Measurements from ENCODE around the gene BAG1.

BAG1 gene

DNA sequence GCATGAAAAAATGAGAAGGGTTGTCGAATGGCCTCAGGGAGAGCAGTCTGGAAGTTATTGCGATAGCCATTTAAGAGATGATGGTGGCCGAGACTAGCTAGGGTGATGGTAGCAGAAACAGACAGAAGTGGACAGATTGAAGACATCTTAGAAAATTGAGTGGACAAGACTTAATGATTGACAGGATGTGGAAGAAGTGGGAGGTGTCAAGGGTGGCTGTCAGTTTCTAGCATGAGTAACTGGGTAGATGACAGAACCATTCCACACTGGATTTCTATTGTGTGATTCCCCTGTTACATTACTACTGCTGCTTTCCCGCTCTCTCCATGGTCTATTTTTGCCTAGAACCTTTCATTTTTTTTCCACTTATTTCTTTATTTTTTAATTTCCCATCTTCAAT lies 13.0 kb upstream of the BAG1 start:
- in situ Hi-C loops (cut with MboI; ENCODE audit: low sequenced_read_pairs) = no loop called here

DNA sequence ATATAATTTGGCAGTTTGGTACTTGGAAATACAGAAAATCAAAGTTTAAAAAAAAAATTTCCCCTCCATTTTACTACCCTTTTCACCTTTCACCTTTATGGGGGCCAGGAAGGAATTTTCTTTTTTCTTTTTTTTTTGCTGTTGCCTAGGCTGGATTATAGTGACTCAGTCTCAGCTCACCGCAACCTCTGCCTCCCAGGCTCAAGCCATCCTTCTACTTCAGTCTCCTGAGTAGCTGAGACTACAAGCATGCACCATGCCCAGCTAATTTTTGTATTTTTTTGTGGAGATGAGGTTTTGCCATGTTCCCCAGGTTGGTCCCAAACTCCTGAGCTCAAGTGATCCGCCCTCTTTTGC lies 9.4 kb upstream of the BAG1 start:
- in situ Hi-C loops (cut with MboI; ENCODE audit: low sequenced_read_pairs) = no loop called here

GRCh38 chr9:33273266-33273971 lies 8.9 kb upstream of the BAG1 start:
- in situ Hi-C loops (cut with MboI; ENCODE audit: low sequenced_read_pairs) = no loop called here

DNA sequence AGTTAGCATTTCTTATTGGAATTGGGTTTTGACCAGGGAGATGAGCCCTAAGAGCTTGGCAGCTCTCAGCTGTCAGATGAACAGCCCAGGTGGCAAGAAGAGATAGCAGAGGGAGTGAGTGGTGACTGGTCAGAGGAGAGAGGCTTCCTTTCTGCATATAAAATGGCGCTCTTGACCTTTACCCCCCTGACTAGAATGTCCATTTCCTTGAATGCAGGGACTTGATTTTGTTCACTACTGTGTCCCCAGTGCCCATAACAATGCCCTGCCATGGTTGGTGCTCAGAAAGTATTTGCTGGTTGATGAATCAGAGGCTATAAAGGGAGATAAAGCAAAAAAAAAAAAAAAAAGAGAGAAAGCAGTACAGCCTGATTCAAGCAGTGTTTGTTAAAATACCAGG lies 7.6 kb upstream of the BAG1 start:
- in situ Hi-C loops (cut with MboI; ENCODE audit: low sequenced_read_pairs) = no loop called here

DNA sequence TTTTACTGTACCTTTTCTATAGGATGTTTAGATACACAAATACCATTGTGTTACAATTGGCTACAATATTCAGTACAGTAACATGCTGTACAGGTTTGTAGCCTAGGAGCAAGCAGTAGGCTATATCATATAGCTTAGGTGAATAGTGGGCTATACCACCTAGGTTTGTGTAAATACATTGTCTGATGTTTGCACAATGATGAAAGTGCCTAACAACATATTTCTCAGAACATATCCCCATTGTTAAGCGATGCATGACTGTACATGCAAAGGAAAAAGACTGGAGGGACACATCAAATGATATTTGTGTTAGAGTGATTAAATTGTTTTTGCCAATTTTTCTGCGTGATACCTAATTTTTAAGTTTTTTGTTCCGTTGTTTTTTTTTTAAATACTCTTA lies 5.6 kb upstream of the BAG1 start:
- in situ Hi-C loops (cut with MboI; ENCODE audit: low sequenced_read_pairs) = no loop called here

DNA sequence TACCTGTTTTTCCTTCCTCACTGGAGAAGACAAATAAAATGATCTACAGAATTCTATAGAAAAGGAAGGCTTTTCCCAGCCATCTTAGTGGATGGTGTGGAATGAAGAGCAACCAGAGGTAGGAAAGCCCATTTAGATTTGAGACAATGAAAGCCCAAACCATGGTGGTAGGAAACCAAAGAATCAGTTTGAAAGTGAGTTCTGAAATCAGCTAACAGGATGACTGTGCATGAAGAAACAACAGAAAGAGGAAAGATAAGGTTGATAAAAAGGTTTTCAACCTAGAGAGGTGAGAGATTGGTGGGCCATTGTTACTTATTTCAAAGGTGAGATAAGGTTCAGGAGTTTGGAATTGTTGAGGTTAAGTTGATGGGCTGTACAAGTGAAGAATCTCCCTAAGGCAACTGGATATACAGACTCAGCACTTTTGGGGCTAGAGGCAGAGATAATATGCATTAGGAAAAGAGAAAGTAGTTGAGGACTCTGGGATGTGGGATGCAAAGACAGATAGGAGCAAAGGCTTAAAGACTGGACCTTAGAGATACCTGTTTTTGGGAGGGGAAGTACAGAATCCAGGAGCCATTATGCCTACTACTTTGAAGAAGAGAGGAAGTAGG lies 2.8 kb upstream of the BAG1 start:
- in situ Hi-C loops (cut with MboI; ENCODE audit: low sequenced_read_pairs) = no loop called here

- in situ Hi-C loops (cut with MboI; ENCODE audit: low sequenced_read_pairs) = no loop called here
Observed at GRCh38 chr9:33265211-33265865, 830 bp upstream of the BAG1 start.

- in situ Hi-C loops (cut with MboI; ENCODE audit: low sequenced_read_pairs) = no loop called here
Observed at GRCh38 chr9:33264003-33264472, 470 bp downstream of the BAG1 start.

GRCh38 chr9:33263131-33264002 lies 1.1 kb downstream of the BAG1 start:
- in situ Hi-C loops (cut with MboI; ENCODE audit: low sequenced_read_pairs) = no loop called here

GRCh38 chr9:33260372-33260771 lies 4.1 kb downstream of the BAG1 start:
- in situ Hi-C loops (cut with MboI; ENCODE audit: low sequenced_read_pairs) = no loop called here

DNA sequence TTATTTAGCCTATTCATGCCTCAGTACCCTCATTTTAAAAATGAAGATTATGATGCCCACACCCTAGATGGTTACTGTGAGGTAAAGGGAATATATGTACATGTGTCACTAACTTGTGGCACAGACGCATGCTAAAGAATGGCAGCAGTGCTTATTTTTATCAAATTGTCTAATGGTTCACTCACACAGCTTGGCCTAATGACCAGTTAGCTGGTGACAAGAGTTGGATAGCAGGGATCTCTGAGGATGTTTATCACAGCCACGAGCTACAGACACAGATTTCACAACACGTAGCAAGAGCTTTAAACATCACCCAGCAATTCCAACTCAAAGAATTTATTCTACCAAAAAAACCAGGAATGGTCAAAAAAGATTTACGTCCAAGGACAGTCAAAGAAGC lies 7.2 kb downstream of the BAG1 start:
- in situ Hi-C loops (cut with MboI; ENCODE audit: low sequenced_read_pairs) = no loop called here

DNA sequence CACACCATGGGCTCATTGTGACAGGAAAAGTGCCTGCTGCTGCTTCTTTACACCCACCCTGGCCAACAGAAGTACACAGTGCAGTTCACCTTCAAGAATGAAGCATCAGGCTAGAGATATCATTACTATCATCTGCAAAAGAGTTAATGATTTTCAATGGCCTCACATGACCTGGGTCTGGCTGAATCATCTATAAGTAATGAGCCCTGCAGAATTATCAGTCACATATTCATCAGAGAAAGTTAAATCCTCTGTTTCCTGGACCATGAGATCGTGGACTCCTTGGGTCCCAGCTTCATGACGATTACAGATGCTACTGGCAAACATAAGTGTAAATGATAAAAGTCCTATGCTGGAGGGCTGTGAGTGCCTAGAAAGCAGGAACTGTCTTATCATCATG lies 8.3 kb downstream of the BAG1 start:
- in situ Hi-C loops (cut with MboI; ENCODE audit: low sequenced_read_pairs) = no loop called here

DNA sequence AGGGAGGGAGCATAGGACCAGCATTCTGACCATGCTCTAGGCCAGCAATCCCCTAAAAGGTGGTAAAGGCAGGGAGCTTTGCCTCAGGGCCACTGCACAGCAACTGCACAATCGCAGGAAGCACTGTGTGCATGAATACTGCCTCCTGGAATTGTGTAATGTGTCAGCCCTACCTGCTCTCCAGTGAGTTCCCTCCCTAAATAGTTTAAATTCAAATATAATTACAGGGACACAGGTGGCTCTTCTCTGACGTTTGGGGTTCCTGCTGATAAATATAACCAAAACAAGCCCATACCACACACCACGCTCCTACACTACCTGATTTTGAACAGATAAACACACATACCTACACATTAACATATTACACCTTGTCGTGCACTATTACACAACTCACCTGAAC lies 9.0 kb downstream of the BAG1 start:
- in situ Hi-C loops (cut with MboI; ENCODE audit: low sequenced_read_pairs) = no loop called here

- in situ Hi-C loops (cut with MboI; ENCODE audit: low sequenced_read_pairs) = no loop called here
Observed at GRCh38 chr9:33255014-33255413, 9.5 kb downstream of the BAG1 start.

- in situ Hi-C loops (cut with MboI; ENCODE audit: low sequenced_read_pairs) = no loop called here
Observed at GRCh38 chr9:33254211-33254610, 10.3 kb downstream of the BAG1 start.

GRCh38 chr9:33250458-33250995 lies 14.0 kb downstream of the BAG1 start:
- in situ Hi-C loops (cut with MboI; ENCODE audit: low sequenced_read_pairs) = no loop called here

DNA sequence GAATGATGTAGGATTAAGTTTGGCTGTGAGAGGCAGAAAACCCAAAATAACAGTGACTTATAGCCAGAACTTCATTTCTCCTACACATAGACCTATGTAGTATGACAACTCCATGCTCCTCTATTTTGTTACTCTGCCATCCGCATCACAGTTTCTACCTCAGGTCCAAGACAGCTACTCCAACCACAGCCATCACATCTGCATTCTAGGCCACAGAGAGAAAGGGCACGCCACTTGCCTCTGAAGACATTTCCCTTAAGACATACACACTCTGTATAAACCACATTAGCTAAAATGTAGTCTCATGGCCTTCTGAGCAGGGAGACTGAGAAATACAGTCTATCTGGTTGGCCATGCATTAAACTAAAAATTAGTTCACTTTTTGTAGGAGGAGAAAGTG lies 14.5 kb downstream of the BAG1 start:
- in situ Hi-C loops (cut with MboI; ENCODE audit: low sequenced_read_pairs) = no loop called here

- in situ Hi-C loops (cut with MboI; ENCODE audit: low sequenced_read_pairs) = no loop called here
Observed at GRCh38 chr9:33249087-33249658, 15.3 kb downstream of the BAG1 start.

DNA sequence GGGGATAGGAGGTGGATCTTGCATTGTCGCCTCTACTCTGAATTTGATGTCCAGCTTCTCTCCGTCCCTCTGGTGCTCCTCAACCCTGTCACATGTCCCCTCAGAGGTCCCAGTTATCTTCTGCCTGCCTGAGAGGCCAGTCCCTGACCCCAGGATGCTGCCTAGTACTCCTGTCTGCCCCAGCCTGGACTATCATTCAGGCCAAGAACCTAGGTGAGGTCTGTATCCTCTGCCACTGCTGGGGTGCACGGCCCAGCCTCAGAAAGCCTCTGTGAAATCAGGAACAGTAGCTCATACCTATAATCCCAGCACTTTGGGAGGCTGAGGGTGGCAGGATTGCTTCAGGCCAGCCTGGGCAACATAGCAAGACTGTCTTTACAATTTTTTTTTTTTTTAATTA lies 15.9 kb downstream of the BAG1 start:
- in situ Hi-C loops (cut with MboI; ENCODE audit: low sequenced_read_pairs) = no loop called here

DNA sequence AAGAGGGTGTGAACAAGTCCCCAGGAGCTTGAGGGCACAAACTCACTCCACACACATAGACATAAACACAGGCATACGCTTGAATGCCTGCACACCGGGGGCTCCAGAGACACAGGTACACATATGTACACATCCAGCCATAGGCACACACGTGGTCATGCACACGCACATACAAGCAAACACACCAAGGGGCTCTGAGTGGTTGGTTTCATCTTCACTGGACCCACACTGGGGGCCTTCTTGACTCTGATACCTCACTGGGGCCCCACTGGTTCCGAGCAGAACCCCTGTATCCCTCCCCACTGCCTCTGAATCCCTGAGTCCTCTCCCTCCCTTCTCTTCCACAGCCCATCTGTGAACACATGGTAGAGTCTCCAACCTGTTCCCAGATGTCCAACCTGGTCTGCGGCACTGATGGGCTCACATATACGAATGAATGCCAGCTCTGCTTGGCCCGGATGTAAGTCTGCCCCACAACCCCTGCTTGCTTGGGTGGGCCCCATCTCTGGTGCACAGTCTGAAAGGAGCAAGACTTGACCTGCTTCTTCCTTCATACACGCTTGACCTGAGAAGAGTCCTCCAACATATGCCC lies 18.1 kb downstream of the BAG1 start:
- in situ Hi-C loops (cut with MboI; ENCODE audit: low sequenced_read_pairs) = no loop called here

Measured in HL-60/S4 treated with retinoic acid at 250 ng/mL for 4 days and 3 days (cell line).